NCI-H226 (cell line): ENCODE results near the gene LDLRAD2.
"Not testable (repeated sequence)": the region's sequence is repeated elsewhere in the genome, so short reads cannot be mapped to it uniquely, and the experiment has no call there.

Experiments
- DNase-seq: peaks from one replicate; pipeline ENCODE4 v3.0.0-alpha.2; 2015

LDLRAD2 gene

GRCh38 chr1:21783679-21784603 lies 28.1 kb upstream of the LDLRAD2 start:
- peak; percentile 96 for DNase-seq

- DNase-seq = not testable (repeated sequence)
These were observed 26.3 kb upstream of the LDLRAD2 start for GRCh38 chr1:21785764-21786163.

GRCh38 chr1:21786640-21787039 lies 25.4 kb upstream of the LDLRAD2 start:
- DNase-seq = no peak

GRCh38 chr1:21793104-21793503 lies 19.0 kb upstream of the LDLRAD2 start:
- no peak for DNase-seq

GRCh38 chr1:21794656-21795055 lies 17.4 kb upstream of the LDLRAD2 start:
- no peak for DNase-seq

- no peak for DNase-seq
These were observed 17.0 kb upstream of the LDLRAD2 start for GRCh38 chr1:21795075-21795474.

GRCh38 chr1:21799730-21800129 lies 12.3 kb upstream of the LDLRAD2 start:
- no peak for DNase-seq

GRCh38 chr1:21801100-21801499 lies 11.0 kb upstream of the LDLRAD2 start:
- DNase-seq = peak; percentile 48

- peak; percentile 12 for DNase-seq
These were observed 7.5 kb upstream of the LDLRAD2 start for GRCh38 chr1:21804536-21804935.

GRCh38 chr1:21813542-21813941 lies 1.5 kb downstream of the LDLRAD2 start:
- no peak for DNase-seq

- no peak for DNase-seq
These were observed 2.3 kb downstream of the LDLRAD2 start for GRCh38 chr1:21814241-21814918.

GRCh38 chr1:21814981-21815582 lies 3.0 kb downstream of the LDLRAD2 start:
- DNase-seq = no peak

GRCh38 chr1:21815724-21816321 lies 3.8 kb downstream of the LDLRAD2 start:
- DNase-seq = no peak

- peak; percentile 63 for DNase-seq
These were observed 4.7 kb downstream of the LDLRAD2 start for GRCh38 chr1:21816602-21817302.

- no peak for DNase-seq
These were observed 6.6 kb downstream of the LDLRAD2 start for GRCh38 chr1:21818656-21819055.

- no peak for DNase-seq
These were observed 8.7 kb downstream of the LDLRAD2 start for GRCh38 chr1:21820597-21821232.

- DNase-seq = no peak
These were observed 9.4 kb downstream of the LDLRAD2 start for GRCh38 chr1:21821385-21822019.

GRCh38 chr1:21822349-21822748 lies 10.3 kb downstream of the LDLRAD2 start:
- no peak for DNase-seq

- DNase-seq = no peak
These were observed 11.3 kb downstream of the LDLRAD2 start for GRCh38 chr1:21823206-21823979.

GRCh38 chr1:21823980-21824702 lies 12.1 kb downstream of the LDLRAD2 start:
- DNase-seq = no peak
